HepG2 (cell line): ENCODE results near the gene PSD4. TPM values are rescaled to one million over a fixed set of nuclear protein-coding genes. Genes with fewer than 3 reads are reported as not detected.
A peak's percentile ranks its signal among the peaks of the same experiment; 100 is the strongest.

Experiments
- AHDC1 ChIP-seq: sonication (generic); formaldehyde crosslinking; IDR thresholded peaks from 2 replicates; pipeline ENCODE4 v1.5.1; 2020; ENCODE audit warnings: mild to moderate bottlenecking, missing genetic modification reagents, borderline replicate concordance
- ATF7 ChIP-seq, 2 experiments: fragments of 450-650 bp in 1 of 2; sonication (generic) in 1 of 2; formaldehyde crosslinking in 1 of 2; IDR thresholded peaks; 2 replicates each; pipeline versions ENCODE4 v1.4.0 to v1.6.1; 2016 to 2020; ENCODE audit warnings: antibody characterized with exemption in 1 of 2, mild to moderate bottlenecking in 1 of 2, missing genetic modification reagents in 1 of 2
- FOXJ3 ChIP-seq: sonication (generic); formaldehyde crosslinking; IDR thresholded peaks from 2 replicates; pipeline ENCODE4 v1.4.0; 2020; ENCODE audit warnings: missing genetic modification reagents, mild to moderate bottlenecking, borderline replicate concordance
- IRF2 ChIP-seq: IDR thresholded peaks from 2 replicates; pipeline ENCODE4 v1.6.1; 2018; ENCODE audit warnings: missing genetic modification reagents, missing compliant biosample characterization
- ZBTB1 ChIP-seq: sonication (generic); formaldehyde crosslinking; IDR thresholded peaks from 2 replicates; pipeline ENCODE4 v1.4.0; 2020; ENCODE audit warnings: missing genetic modification reagents, borderline replicate concordance
- ZNF407 ChIP-seq: sonication (generic); formaldehyde crosslinking; IDR thresholded peaks from one replicate; pipeline ENCODE4 v1.5.1; 2020; ENCODE audit warnings: mild to moderate bottlenecking, missing genetic modification reagents; ENCODE audit errors: not compliant biosample characterization
- ZNF674 ChIP-seq: sonication (generic); formaldehyde crosslinking; IDR thresholded peaks from 2 replicates; pipeline ENCODE4 v1.5.0; 2020; ENCODE audit warnings: low read depth, mild to moderate bottlenecking, missing genetic modification reagents
- ZNF776 ChIP-seq: sonication (generic); formaldehyde crosslinking; IDR thresholded peaks from 2 replicates; pipeline ENCODE4 v1.4.0; 2020; ENCODE audit warnings: mild to moderate bottlenecking, missing genetic modification reagents
- polyA plus RNA-seq, 8 experiments: library from polyadenylated mRNA; depleted of rRNA in 3 of 8; stranded (reverse) in 7 of 8; unstranded in 1 of 8; fragments of >200 nt; fragmentation: Illumina TruSeq in 4 of 8; extraction: Trizol in 4 of 8; gene quantifications; 2 replicates each; pipeline versions ENCODE4 v1.2.1 to v1.2.3, GENCODE V29; 2011 to 2016; ENCODE audit warnings: low read depth in 4 of 8, missing spikeins in 1 of 8, mixed read lengths in 1 of 8; ENCODE audit not compliant: insufficient read depth in 1 of 8
- total RNA-seq, 5 experiments: library from RNA; depleted of rRNA; stranded (reverse); fragments of >200 nt; fragmentation: Illumina TruSeq; extraction: Trizol; gene quantifications; 2 replicates each; pipeline ENCODE4 v1.2.3, GENCODE V29; 2016; ENCODE audit warnings: low read depth in 1 of 5
- TF ChIP-seq, protein P1 (sequence below): sonication (generic); formaldehyde crosslinking; IDR thresholded peaks from 2 replicates; pipeline ENCODE4 v1.4.0; 2020; ENCODE audit warnings: missing genetic modification reagents, borderline replicate concordance
- TF ChIP-seq, protein P2 (sequence below): sonication (generic); formaldehyde crosslinking; IDR thresholded peaks from 2 replicates; pipeline ENCODE4 v1.4.0; 2020; ENCODE audit warnings: mild to moderate bottlenecking, missing genetic modification reagents

Gene PSD4
- total and polyA plus RNA-seq, 2 of the 13 experiments (the other 11 are each of a cell fraction or from before 2014, with no cell fraction given) = 5.8 to 9.4 TPM

DNA sequence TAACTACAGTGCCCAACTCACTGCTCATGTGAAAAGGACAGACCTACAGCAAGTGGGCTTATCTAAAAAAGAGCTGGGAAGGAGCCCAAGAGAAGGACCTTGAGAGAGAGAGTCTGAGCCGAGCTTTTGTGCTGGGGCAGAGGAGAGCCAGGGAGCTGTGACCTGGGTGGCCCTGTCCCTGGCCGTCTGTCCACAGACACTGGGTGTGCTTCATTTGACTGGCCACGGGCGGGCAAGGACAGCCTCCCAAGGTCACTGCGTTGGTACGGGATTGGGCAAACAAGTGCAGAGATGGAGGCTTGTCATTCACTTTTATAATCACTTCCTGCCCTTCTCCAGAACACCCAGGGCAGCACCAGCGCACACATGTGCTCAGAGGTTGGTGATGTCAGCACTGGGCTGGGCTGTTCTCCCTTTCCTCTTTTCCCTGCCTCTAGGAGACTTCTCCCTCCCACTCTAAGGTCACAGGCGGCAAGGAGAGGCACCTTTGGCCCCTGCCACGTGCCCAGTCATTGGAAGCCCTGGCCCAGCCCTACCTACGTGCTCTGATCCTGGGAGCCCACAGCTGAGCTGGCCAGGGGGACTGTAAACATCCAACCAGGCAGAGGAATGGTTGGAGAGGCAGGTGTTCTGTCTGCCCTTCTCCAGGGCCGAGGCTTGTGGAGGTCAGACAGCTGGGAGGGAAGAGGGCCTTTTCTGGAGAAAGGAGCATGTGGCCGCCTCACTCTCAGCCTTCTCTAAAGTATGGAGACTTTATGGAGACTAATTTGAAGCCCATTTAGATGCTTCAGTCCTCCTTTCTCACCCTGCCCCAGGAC is 6.4 kb upstream of the PSD4 start (continued):
- TF ChIP-seq IRF2 (CRISPR knock-in tag) (peak; percentile 93; the same call in 1 of the 2 replicates), AHDC1 (CRISPR knock-in tag) (peak; percentile 97), ATF7 (IDR thresholded peaks at IDR 0.05) (peak; percentile 82; the same call in 1 of the 2 replicates), ATF7 (CRISPR knock-in tag; IDR thresholded peaks at IDR 0.05) (peak; percentile 94; the same call in 1 of the 2 replicates), FOXJ3 (CRISPR knock-in tag) (peak; percentile 94; the same call in 1 of the 2 replicates), ZNF776 (CRISPR knock-in tag) (0 out of 2 replicates have a peak, but pooled peaks have one; percentile 14), ZNF674 (CRISPR knock-in tag) (peak; percentile 86; the same call in 1 of the 2 replicates), ZNF407 (CRISPR knock-in tag) (peak; percentile 76), ZBTB1 (CRISPR knock-in tag) (no peak)
- TF ChIP-seq, protein P1, sequence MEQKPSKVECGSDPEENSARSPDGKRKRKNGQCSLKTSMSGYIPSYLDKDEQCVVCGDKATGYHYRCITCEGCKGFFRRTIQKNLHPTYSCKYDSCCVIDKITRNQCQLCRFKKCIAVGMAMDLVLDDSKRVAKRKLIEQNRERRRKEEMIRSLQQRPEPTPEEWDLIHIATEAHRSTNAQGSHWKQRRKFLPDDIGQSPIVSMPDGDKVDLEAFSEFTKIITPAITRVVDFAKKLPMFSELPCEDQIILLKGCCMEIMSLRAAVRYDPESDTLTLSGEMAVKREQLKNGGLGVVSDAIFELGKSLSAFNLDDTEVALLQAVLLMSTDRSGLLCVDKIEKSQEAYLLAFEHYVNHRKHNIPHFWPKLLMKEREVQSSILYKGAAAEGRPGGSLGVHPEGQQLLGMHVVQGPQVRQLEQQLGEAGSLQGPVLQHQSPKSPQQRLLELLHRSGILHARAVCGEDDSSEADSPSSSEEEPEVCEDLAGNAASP = peak; percentile 95
- TF ChIP-seq, protein P2, sequence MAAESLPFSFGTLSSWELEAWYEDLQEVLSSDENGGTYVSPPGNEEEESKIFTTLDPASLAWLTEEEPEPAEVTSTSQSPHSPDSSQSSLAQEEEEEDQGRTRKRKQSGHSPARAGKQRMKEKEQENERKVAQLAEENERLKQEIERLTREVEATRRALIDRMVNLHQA = no peak
